ENCODE data around the gene IGSF21. TPM values are rescaled to one million over a fixed set of nuclear protein-coding genes. Genes with fewer than 3 reads are reported as not detected.

IGSF21 gene
- total RNA-seq, 1 experiment from 2014 or later: 30.5 TPM

DNA sequence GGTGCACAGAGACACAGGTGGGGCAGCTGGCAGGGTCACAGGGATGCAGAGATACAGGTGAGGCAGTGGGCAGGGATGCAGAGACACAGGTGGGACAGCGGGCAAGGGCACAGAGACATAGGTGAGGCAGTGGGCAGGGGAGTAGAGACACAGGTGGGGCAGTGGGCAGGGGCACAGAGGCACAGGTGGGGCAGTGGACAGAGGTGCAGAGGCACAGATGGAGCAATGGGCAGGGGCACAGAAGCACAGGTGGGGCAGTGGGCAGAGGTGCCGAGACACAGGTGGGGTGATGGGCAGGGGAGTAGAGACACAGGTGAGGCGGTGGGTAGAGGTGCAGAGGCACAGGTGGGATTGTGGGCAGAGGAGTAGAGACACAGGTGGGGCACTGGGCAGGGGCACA lies 255.8 kb downstream of the IGSF21 start (continued):
- TF ChIP-seq NR3C1 (CRISPR knock-in tag; conservative IDR thresholded peaks at IDR 0.05; ENCODE audit: low read depth) (no peak), ZNF263 (CRISPR knock-in tag; IDR thresholded peaks at IDR 0.05; ENCODE audit: low read depth) (no peak), ZNF416 (CRISPR knock-in tag; IDR thresholded peaks at IDR 0.05) (no peak), GTF2I (CRISPR knock-in tag; conservative IDR thresholded peaks at IDR 0.05) (no peak)
- TF ChIP-seq, protein P1, sequence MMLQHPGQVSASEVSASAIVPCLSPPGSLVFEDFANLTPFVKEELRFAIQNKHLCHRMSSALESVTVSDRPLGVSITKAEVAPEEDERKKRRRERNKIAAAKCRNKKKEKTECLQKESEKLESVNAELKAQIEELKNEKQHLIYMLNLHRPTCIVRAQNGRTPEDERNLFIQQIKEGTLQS (CRISPR knock-in tag; conservative IDR thresholded peaks at IDR 0.05): no peak
- TF ChIP-seq, protein P2, sequence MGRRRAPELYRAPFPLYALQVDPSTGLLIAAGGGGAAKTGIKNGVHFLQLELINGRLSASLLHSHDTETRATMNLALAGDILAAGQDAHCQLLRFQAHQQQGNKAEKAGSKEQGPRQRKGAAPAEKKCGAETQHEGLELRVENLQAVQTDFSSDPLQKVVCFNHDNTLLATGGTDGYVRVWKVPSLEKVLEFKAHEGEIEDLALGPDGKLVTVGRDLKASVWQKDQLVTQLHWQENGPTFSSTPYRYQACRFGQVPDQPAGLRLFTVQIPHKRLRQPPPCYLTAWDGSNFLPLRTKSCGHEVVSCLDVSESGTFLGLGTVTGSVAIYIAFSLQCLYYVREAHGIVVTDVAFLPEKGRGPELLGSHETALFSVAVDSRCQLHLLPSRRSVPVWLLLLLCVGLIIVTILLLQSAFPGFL (CRISPR knock-in tag; IDR thresholded peaks at IDR 0.05; ENCODE audit: borderline replicate concordance): no peak

DNA sequence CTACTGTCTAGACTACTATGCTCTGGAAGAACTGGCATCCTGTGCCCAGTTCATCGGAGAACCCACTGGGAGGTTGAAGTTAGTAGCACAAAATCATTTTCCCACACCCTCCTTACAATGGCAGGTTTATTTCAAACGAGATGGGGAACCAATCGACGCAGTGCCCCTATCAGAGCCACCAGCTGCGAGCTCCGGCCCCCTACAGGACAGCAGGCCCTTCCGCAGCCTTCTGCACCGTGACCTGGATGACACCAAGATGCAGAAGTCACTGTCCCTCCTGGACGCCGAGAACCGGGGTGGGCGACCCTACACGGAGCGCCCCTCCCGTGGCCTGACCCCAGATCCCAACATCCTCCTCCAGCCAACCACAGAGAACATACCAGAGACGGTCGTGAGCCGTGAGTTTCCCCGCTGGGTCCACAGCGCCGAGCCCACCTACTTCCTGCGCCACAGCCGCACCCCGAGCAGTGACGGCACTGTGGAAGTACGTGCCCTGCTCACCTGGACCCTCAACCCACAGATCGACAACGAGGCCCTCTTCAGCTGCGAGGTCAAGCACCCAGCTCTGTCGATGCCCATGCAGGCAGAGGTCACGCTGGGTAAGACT lies 257.6 kb downstream of the IGSF21 start:
- peak; percentile 75 for ATAC-seq
- H3K4me1 Mint-ChIP-seq: peaks cover 12% of the 10 kb centered on the region
- no peak overlapping the region for H3K27ac Mint-ChIP-seq
- H3K36me3 Mint-ChIP-seq: peaks cover 18% of the 10 kb centered on the region
- no peak overlapping the region for H3K4me3 Mint-ChIP-seq
- CTCF ChIA-PET: interaction anchor here (1.0 kb wide), 2 partner anchors 17 to 216 kb away, joined by 3 to 5 read pairs; no protein-coding TSS in a partner anchor
- POLR2A ChIA-PET: no interaction called here
- DNase-seq (ENCODE audit: low spot score): no peak
- peaks cover 2% of the 10 kb centered on the region; the same call in 1 of the 2 replicates for H3K27me3 Mint-ChIP-seq (ENCODE audit: low read depth)
- peaks cover 9% of the 10 kb centered on the region for H3K9me3 Mint-ChIP-seq
- TF ChIP-seq, protein P3, sequence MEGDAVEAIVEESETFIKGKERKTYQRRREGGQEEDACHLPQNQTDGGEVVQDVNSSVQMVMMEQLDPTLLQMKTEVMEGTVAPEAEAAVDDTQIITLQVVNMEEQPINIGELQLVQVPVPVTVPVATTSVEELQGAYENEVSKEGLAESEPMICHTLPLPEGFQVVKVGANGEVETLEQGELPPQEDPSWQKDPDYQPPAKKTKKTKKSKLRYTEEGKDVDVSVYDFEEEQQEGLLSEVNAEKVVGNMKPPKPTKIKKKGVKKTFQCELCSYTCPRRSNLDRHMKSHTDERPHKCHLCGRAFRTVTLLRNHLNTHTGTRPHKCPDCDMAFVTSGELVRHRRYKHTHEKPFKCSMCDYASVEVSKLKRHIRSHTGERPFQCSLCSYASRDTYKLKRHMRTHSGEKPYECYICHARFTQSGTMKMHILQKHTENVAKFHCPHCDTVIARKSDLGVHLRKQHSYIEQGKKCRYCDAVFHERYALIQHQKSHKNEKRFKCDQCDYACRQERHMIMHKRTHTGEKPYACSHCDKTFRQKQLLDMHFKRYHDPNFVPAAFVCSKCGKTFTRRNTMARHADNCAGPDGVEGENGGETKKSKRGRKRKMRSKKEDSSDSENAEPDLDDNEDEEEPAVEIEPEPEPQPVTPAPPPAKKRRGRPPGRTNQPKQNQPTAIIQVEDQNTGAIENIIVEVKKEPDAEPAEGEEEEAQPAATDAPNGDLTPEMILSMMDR (IDR thresholded peaks at IDR 0.05): no peak
- TF ChIP-seq, protein P4, sequence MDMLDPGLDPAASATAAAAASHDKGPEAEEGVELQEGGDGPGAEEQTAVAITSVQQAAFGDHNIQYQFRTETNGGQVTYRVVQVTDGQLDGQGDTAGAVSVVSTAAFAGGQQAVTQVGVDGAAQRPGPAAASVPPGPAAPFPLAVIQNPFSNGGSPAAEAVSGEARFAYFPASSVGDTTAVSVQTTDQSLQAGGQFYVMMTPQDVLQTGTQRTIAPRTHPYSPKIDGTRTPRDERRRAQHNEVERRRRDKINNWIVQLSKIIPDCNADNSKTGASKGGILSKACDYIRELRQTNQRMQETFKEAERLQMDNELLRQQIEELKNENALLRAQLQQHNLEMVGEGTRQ (CRISPR knock-in tag; IDR thresholded peaks at IDR 0.05): no peak
- TF ChIP-seq, protein P5, sequence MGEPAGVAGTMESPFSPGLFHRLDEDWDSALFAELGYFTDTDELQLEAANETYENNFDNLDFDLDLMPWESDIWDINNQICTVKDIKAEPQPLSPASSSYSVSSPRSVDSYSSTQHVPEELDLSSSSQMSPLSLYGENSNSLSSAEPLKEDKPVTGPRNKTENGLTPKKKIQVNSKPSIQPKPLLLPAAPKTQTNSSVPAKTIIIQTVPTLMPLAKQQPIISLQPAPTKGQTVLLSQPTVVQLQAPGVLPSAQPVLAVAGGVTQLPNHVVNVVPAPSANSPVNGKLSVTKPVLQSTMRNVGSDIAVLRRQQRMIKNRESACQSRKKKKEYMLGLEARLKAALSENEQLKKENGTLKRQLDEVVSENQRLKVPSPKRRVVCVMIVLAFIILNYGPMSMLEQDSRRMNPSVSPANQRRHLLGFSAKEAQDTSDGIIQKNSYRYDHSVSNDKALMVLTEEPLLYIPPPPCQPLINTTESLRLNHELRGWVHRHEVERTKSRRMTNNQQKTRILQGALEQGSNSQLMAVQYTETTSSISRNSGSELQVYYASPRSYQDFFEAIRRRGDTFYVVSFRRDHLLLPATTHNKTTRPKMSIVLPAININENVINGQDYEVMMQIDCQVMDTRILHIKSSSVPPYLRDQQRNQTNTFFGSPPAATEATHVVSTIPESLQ (CRISPR knock-in tag; IDR thresholded peaks at IDR 0.05): no peak
- TF ChIP-seq ZNF671 (CRISPR knock-in tag; IDR thresholded peaks at IDR 0.05) (no peak), KAT7 (CRISPR knock-in tag; IDR thresholded peaks at IDR 0.05; ENCODE audit: borderline replicate concordance) (no peak), RELA (CRISPR knock-in tag; IDR thresholded peaks at IDR 0.05; ENCODE audit: borderline replicate concordance) (no peak), SP1 (CRISPR knock-in tag; conservative IDR thresholded peaks at IDR 0.05) (no peak), HMGA2 (CRISPR knock-in tag; IDR thresholded peaks at IDR 0.05) (no peak), NFATC4 (CRISPR knock-in tag; IDR thresholded peaks at IDR 0.05) (no peak), TEAD1 (CRISPR knock-in tag; IDR thresholded peaks at IDR 0.05) (no peak)
- TF ChIP-seq, protein P6, sequence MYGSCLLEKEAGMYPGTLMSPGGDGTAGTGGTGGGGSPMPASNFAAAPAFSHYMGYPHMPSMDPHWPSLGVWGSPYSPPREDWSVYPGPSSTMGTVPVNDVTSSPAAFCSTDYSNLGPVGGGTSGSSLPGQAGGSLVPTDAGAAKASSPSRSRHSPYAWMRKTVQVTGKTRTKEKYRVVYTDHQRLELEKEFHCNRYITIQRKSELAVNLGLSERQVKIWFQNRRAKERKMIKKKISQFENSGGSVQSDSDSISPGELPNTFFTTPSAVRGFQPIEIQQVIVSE (CRISPR knock-in tag; IDR thresholded peaks at IDR 0.05; ENCODE audit: borderline replicate concordance): no peak
- TF ChIP-seq, protein P7, sequence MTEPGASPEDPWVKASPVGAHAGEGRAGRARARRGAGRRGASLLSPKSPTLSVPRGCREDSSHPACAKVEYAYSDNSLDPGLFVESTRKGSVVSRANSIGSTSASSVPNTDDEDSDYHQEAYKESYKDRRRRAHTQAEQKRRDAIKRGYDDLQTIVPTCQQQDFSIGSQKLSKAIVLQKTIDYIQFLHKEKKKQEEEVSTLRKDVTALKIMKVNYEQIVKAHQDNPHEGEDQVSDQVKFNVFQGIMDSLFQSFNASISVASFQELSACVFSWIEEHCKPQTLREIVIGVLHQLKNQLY (CRISPR knock-in tag; IDR thresholded peaks at IDR 0.05): no peak
- TF ChIP-seq, protein P8, sequence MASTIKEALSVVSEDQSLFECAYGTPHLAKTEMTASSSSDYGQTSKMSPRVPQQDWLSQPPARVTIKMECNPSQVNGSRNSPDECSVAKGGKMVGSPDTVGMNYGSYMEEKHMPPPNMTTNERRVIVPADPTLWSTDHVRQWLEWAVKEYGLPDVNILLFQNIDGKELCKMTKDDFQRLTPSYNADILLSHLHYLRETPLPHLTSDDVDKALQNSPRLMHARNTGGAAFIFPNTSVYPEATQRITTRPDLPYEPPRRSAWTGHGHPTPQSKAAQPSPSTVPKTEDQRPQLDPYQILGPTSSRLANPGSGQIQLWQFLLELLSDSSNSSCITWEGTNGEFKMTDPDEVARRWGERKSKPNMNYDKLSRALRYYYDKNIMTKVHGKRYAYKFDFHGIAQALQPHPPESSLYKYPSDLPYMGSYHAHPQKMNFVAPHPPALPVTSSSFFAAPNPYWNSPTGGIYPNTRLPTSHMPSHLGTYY (CRISPR knock-in tag; IDR thresholded peaks at IDR 0.05): no peak
- TF ChIP-seq, protein P9, sequence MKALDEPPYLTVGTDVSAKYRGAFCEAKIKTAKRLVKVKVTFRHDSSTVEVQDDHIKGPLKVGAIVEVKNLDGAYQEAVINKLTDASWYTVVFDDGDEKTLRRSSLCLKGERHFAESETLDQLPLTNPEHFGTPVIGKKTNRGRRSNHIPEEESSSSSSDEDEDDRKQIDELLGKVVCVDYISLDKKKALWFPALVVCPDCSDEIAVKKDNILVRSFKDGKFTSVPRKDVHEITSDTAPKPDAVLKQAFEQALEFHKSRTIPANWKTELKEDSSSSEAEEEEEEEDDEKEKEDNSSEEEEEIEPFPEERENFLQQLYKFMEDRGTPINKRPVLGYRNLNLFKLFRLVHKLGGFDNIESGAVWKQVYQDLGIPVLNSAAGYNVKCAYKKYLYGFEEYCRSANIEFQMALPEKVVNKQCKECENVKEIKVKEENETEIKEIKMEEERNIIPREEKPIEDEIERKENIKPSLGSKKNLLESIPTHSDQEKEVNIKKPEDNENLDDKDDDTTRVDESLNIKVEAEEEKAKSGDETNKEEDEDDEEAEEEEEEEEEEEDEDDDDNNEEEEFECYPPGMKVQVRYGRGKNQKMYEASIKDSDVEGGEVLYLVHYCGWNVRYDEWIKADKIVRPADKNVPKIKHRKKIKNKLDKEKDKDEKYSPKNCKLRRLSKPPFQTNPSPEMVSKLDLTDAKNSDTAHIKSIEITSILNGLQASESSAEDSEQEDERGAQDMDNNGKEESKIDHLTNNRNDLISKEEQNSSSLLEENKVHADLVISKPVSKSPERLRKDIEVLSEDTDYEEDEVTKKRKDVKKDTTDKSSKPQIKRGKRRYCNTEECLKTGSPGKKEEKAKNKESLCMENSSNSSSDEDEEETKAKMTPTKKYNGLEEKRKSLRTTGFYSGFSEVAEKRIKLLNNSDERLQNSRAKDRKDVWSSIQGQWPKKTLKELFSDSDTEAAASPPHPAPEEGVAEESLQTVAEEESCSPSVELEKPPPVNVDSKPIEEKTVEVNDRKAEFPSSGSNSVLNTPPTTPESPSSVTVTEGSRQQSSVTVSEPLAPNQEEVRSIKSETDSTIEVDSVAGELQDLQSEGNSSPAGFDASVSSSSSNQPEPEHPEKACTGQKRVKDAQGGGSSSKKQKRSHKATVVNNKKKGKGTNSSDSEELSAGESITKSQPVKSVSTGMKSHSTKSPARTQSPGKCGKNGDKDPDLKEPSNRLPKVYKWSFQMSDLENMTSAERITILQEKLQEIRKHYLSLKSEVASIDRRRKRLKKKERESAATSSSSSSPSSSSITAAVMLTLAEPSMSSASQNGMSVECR (CRISPR knock-in tag; IDR thresholded peaks at IDR 0.05; ENCODE audit: borderline replicate concordance): no peak

All from WTC11 (cell line).